ENCODE results near the gene MRC2.

The MRC2 gene

GRCh38 chr17:62737513-62737912 is 110.0 kb downstream of the MRC2 start:
- TF ChIP-seq TAF1 (IDR thresholded peaks at IDR 0.05; ENCODE audit: low read depth) (no peak), REST (IDR thresholded peaks at IDR 0.05; ENCODE audit: low read depth) (no peak), TEAD4 (IDR thresholded peaks at IDR 0.05) (no peak), NFIC (IDR thresholded peaks at IDR 0.05) (no peak), EGR1 (IDR thresholded peaks at IDR 0.05) (no peak), CEBPB (IDR thresholded peaks at IDR 0.05) (no peak), FOXM1 (IDR thresholded peaks at IDR 0.05; ENCODE audit: borderline replicate concordance, low read depth) (no peak), YY1 (IDR thresholded peaks at IDR 0.05; ENCODE audit: low read depth) (no peak), ZBTB7A (IDR thresholded peaks at IDR 0.05; ENCODE audit: low read depth) (no peak), RAD21 (IDR thresholded peaks at IDR 0.05; ENCODE audit: low read depth) (no peak), USF1 (IDR thresholded peaks at IDR 0.05) (no peak), EP300 (IDR thresholded peaks at IDR 0.05; ENCODE audit: borderline replicate concordance) (no peak)

GRCh38 chr17:62738281-62738680 is 110.8 kb downstream of the MRC2 start:
- TF ChIP-seq EP300 (IDR thresholded peaks at IDR 0.05; ENCODE audit: borderline replicate concordance) (no peak), RAD21 (IDR thresholded peaks at IDR 0.05; ENCODE audit: low read depth) (no peak), REST (IDR thresholded peaks at IDR 0.05; ENCODE audit: low read depth) (no peak), YY1 (IDR thresholded peaks at IDR 0.05; ENCODE audit: low read depth) (no peak), NFIC (IDR thresholded peaks at IDR 0.05) (no peak), MAX (IDR thresholded peaks at IDR 0.05) (no peak), CREB1 (IDR thresholded peaks at IDR 0.05; ENCODE audit: low read depth) (no peak), CEBPB (IDR thresholded peaks at IDR 0.05) (no peak), ZBTB7A (IDR thresholded peaks at IDR 0.05; ENCODE audit: low read depth) (no peak), TAF1 (IDR thresholded peaks at IDR 0.05; ENCODE audit: low read depth) (no peak), TEAD4 (IDR thresholded peaks at IDR 0.05) (no peak), EGR1 (IDR thresholded peaks at IDR 0.05) (no peak), USF1 (IDR thresholded peaks at IDR 0.05) (no peak), TCF12 (IDR thresholded peaks at IDR 0.05; ENCODE audit: low read depth) (no peak), FOXM1 (IDR thresholded peaks at IDR 0.05; ENCODE audit: borderline replicate concordance, low read depth) (no peak)

GRCh38 chr17:62739645-62740388 is 112.3 kb downstream of the MRC2 start:
- TF ChIP-seq CEBPB (IDR thresholded peaks at IDR 0.05) (no peak), FOXM1 (IDR thresholded peaks at IDR 0.05; ENCODE audit: borderline replicate concordance, low read depth) (no peak), MAX (IDR thresholded peaks at IDR 0.05) (no peak), TAF1 (IDR thresholded peaks at IDR 0.05; ENCODE audit: low read depth) (no peak), RAD21 (IDR thresholded peaks at IDR 0.05; ENCODE audit: low read depth) (no peak), YY1 (IDR thresholded peaks at IDR 0.05; ENCODE audit: low read depth) (no peak), ZBTB7A (IDR thresholded peaks at IDR 0.05; ENCODE audit: low read depth) (no peak), EGR1 (IDR thresholded peaks at IDR 0.05) (no peak), NFIC (IDR thresholded peaks at IDR 0.05) (no peak), CREB1 (IDR thresholded peaks at IDR 0.05; ENCODE audit: low read depth) (no peak), USF1 (IDR thresholded peaks at IDR 0.05) (no peak), EP300 (IDR thresholded peaks at IDR 0.05; ENCODE audit: borderline replicate concordance) (no peak), TCF12 (IDR thresholded peaks at IDR 0.05; ENCODE audit: low read depth) (no peak), TEAD4 (IDR thresholded peaks at IDR 0.05) (no peak), REST (IDR thresholded peaks at IDR 0.05; ENCODE audit: low read depth) (no peak)
